H1 (cell line): ENCODE measurements around the gene PLEKHG5.

Source experiments
- PHF8 ChIP-seq: fragments of 200-600 bp; sonication (generic); conservative IDR thresholded peaks from 2 replicates; pipeline ENCODE4 v1.7.1; 2012; ENCODE audit warnings: low read depth, mild to moderate bottlenecking, inconsistent platforms, low read length, moderate library complexity
- TEAD4 ChIP-seq: IDR thresholded peaks from 2 replicates; pipeline ENCODE4 v1.6.1; 2012; ENCODE audit warnings: low read depth, low read length, inconsistent platforms, mixed read lengths

DNA sequence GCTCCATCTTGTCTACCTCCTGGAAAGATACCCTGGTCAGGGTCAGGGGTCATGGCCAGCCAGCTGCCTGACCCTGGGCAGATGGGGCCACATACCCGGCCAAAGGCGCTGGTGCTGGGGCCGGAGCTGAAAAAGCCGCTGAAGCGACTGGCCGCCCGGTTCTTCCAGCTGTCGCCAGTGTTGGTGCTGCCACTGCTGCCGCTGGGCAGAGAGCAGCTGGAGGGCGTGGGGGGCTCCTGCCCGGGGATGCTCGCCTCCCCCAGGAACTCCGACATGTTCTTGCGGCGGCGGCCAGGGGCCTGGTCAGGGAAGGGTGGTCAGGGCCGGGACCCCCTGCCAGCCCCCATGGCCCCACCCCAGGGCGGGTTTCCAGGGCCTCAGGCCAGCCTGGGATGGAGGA, 18.3 kb downstream of the PLEKHG5 start:
- TF ChIP-seq PHF8 = no peak
- TF ChIP-seq TEAD4 = no peak
